ENCODE results near the gene STRBP. TPM values are rescaled to one million over a fixed set of nuclear protein-coding genes. Genes with fewer than 3 reads are reported as not detected.

STRBP gene
- total RNA-seq, 2 experiments from 2014 or later: 40.7 to 43.2 TPM

GRCh38 chr9:123237220-123237619, 31.2 kb downstream of the STRBP start:
- no peak overlapping the region for H3K4me3 Mint-ChIP-seq
- CTCF ChIA-PET: interaction anchor here (0.9 to 1.4 kb wide), 2 partner anchors 12 to 112 kb away, joined by 4 to 5 read pairs; no protein-coding TSS in a partner anchor
- no peaks in the 10 kb centered on the region for H3K9me3 Mint-ChIP-seq
- intact Hi-C loops (cut with micrococcal nuclease): no loop called here
- TF ChIP-seq CTCF (IDR thresholded peaks at IDR 0.05): no peak
- peaks cover 12% of the 10 kb centered on the region for H3K36me3 Mint-ChIP-seq (ENCODE audit: low read depth)
- peaks cover 26% of the 10 kb centered on the region for H3K4me1 Mint-ChIP-seq (ENCODE audit: low read depth)
- no peak overlapping the region for H3K27ac Mint-ChIP-seq
- ATAC-seq: no peak
- POLR2A ChIA-PET: interaction anchor here (0.6 to 0.9 kb wide), 2 partner anchors 37 to 401 kb away, joined by 3 to 6 read pairs; no protein-coding TSS in a partner anchor
- DNase-seq: no peak
- no peaks in the 10 kb centered on the region for H3K27me3 Mint-ChIP-seq

- CTCF ChIA-PET: interaction anchor here (1.0 to 1.2 kb wide), 2 partner anchors 11 to 14 kb away, joined by 3 to 7 read pairs; no protein-coding TSS in a partner anchor
- no peak for ATAC-seq
- H3K27me3 Mint-ChIP-seq: no peaks in the 10 kb centered on the region
Measured at GRCh38 chr9:123235448-123235847, 32.9 kb downstream of the STRBP start.

GRCh38 chr9:123234853-123235252, 33.5 kb downstream of the STRBP start:
- POLR2A ChIA-PET: no interaction called here
- DNase-seq: no peak
- intact Hi-C loops (cut with micrococcal nuclease): no loop called here

More at GRCh38 chr9:123235448-123235847, 32.9 kb downstream of the STRBP start:
- DNase-seq: no peak
- Mint-ChIP-seq H3K36me3 (ENCODE audit: low read depth) (peaks cover 12% of the 10 kb centered on the region), H3K9me3 (no peaks in the 10 kb centered on the region), H3K4me1 (ENCODE audit: low read depth) (peaks cover 23% of the 10 kb centered on the region), H3K4me3 (no peak overlapping the region), H3K27ac (no peak overlapping the region)
- intact Hi-C loops (cut with micrococcal nuclease): no loop called here
- POLR2A ChIA-PET: no interaction called here
- no peak for TF ChIP-seq CTCF (IDR thresholded peaks at IDR 0.05)

GRCh38 chr9:123232332-123232731, 36.1 kb downstream of the STRBP start:
- no peak for ATAC-seq
- Mint-ChIP-seq H3K4me3 (no peak overlapping the region), H3K36me3 (ENCODE audit: low read depth) (peaks cover 11% of the 10 kb centered on the region), H3K9me3 (no peaks in the 10 kb centered on the region), H3K4me1 (ENCODE audit: low read depth) (peaks cover 15% of the 10 kb centered on the region), H3K27ac (no peak overlapping the region), H3K27me3 (no peaks in the 10 kb centered on the region)
- TF ChIP-seq CTCF (IDR thresholded peaks at IDR 0.05): no peak
- DNase-seq: no peak
- intact Hi-C loops (cut with micrococcal nuclease): no loop called here
- ChIA-PET CTCF (interaction anchor here (1.5 to 2.3 kb wide), 2 partner anchors 20 to 117 kb away, joined by 7 to 12 read pairs; no protein-coding TSS in a partner anchor), POLR2A (interaction anchor here (1.0 kb wide), 1 partner anchor 29 kb away, joined by 3 read pairs; no protein-coding TSS in a partner anchor)

More at GRCh38 chr9:123234853-123235252, 33.5 kb downstream of the STRBP start:
- CTCF ChIA-PET: interaction anchor here (1.0 kb wide), 1 partner anchor 10 kb away, joined by 7 read pairs; no protein-coding TSS in a partner anchor
- H3K4me3 Mint-ChIP-seq: no peak overlapping the region
- H3K27ac Mint-ChIP-seq: no peak overlapping the region
- no peaks in the 10 kb centered on the region for H3K27me3 Mint-ChIP-seq
- ATAC-seq: no peak
- H3K9me3 Mint-ChIP-seq: no peaks in the 10 kb centered on the region
- H3K4me1 Mint-ChIP-seq (ENCODE audit: low read depth): peaks cover 22% of the 10 kb centered on the region
- H3K36me3 Mint-ChIP-seq (ENCODE audit: low read depth): peaks cover 12% of the 10 kb centered on the region
- no peak for TF ChIP-seq CTCF (IDR thresholded peaks at IDR 0.05)

GRCh38 chr9:123231421-123231820, 37.0 kb downstream of the STRBP start:
- POLR2A ChIA-PET: no interaction called here
- Mint-ChIP-seq H3K4me1 (ENCODE audit: low read depth) (peaks cover 20% of the 10 kb centered on the region), H3K4me3 (no peak overlapping the region), H3K36me3 (ENCODE audit: low read depth) (peaks cover 6% of the 10 kb centered on the region), H3K27me3 (no peaks in the 10 kb centered on the region), H3K9me3 (no peaks in the 10 kb centered on the region), H3K27ac (no peak overlapping the region)
- intact Hi-C loops (cut with micrococcal nuclease): no loop called here
- DNase-seq: no peak
- CTCF ChIA-PET: interaction anchor here (1.3 kb wide), 1 partner anchor 10 kb away, joined by 3 read pairs; no protein-coding TSS in a partner anchor
- TF ChIP-seq CTCF (IDR thresholded peaks at IDR 0.05): no peak
- ATAC-seq: no peak
